ENCODE data around the gene LAMA2.

The LAMA2 gene

DNA sequence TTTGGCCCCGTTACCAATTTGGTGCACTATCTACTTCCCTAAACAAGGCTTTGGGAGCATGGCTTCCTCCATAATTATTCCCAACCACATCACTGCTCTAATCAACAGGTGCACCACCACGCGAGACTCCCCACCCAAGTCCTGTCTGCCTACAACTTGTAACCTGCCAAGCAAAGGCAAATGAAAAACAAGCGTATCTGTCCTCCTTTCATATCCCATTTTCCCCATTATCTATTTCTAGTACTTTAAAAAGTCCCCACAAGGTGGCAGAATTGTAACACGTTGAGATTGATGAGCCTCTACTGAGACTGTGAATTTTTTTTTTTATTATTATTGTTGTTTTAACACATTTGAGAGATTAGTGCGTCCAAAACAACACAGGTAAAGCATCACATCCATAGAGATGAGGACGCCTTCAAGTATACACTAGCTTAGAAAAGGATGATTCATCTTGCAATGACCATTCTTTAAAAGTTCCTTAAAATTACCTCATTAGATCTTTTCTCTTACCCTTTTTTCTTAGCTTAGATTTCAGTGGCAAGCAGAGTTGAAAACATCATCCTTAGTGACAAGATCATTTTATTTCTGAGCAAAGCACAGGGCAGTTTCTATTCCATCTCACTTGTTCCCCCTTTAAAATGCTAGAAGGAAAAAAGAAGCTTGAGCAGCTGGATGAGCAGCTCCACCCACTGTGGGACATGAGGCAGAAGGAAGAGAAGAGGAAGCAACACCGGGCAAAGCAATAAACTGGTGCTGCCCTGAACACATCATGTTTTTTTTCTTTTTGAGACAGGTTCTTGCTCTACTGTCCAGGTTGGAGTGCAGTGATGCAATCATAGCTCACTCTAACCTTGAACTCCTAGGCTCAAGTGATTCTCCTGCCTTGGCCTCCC is 616.3 kb downstream of the LAMA2 start:
- DNase-seq, result no peak

DNA sequence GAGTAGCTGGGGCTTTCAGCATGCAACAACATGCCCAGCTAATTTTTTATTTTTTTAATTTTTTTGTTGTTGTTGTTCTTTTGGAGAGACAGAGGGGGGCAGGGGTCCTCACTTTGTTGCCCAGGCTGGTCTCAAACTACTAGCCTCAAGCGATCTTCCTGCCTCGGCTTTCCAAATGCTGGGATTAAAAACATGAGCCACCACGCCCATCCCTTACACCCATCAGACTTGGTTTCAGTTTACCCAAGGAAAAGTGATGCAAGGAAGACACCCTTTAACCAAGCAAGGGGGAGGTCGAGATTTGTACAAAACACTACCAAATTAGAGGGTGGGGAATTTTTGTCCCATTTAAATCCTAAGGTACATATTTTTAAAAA is 616.9 kb downstream of the LAMA2 start:
- DNase-seq, result no peak

- DNase-seq, result no peak
Observed at GRCh38 chr6:129500958-129501739, 618.2 kb downstream of the LAMA2 start.

DNA sequence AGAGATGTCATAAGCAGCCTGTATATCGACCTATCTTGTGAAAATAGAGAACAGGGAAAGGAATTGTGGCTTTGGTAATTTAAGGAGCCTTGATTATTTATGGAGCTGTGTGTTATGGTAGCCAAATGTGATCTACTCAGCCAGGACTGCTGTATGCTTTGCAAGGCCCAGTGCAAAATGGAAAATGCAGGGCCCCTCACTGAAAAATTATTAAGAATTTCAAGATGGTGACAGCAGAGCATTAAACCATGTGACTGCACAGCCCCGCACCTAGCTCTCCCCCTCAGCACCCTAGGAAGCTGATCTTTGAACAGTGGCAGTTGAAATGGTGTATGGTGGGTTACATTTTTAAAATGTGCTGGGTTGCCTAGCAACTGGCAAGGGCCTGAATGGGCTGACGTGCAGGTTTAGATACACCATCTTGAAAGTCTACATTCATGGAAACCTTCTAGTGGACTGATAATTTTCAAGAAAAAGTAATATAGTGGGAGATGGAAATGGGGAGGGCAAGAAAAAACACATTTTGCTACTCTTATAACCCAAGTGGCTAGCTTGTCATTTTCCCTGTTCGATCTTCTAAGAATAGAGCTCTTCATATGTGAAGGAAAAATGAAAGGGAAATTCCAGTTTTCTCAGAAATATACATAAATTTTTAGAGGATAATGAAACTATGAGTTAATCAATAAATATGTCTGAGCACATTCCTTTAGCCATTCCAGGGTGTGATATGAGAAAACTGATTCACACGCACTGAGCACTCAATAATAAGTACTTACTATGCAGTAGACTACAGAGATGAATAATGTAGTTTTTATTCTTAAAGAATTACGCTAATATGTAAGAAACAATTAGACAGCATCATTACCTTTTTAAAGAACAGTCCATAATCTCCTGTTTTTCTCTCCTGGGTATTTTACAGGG is 619.1 kb downstream of the LAMA2 start:
- no peak for DNase-seq

DNA sequence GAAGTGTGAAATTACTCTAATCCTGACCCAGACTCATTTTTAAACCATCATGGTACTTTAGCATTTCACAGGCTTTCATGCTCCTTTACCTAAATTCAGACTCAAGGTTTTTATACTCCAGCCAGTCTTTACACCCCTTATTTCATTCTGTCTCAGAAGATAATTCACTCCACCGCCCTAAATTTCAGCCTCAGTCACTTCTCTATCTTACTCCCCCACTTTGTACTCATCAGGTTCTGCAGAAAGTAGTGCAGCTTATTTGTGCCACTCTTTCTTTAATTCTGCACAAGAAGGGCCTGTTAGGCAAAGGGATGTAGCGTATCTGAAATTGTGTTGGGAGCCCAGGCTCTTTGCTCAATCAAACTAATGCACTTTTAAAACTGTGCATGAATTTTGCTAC is 621.5 kb downstream of the LAMA2 start:
- no peak for DNase-seq

DNA sequence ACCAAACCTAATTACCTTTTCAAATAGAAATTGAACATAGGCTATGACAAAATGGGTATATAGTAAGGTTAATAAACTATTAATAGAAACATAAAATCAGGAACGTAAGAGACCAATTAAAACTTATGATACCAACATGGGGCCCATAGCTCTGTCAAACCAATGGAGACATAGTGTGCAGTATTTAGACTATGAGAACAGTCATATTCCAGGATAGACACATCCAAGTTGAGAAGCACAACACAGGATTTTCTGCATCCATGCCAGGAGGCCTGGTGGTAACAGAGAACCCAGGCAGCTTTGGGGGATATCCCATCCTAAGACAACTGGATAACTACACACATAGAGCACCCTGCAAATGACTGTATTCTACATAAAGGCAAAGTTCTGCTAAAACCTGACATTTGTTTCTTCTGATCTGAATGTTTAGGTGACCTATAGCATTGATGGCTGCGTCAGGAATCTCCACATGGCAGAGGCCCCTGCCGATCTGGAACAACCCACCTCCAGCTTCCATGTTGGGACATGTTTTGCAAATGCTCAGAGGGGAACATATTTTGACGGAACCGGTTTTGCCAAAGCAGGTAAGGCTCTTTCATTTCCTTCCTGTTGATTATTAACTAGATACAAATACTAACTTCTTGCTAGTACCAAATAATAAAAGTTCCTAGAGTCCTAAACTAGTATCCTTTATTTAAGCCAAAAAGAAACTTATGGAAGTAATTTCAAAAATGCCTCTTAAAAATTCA is 624.3 kb downstream of the LAMA2 start:
- DNase-seq, result no peak

DNA sequence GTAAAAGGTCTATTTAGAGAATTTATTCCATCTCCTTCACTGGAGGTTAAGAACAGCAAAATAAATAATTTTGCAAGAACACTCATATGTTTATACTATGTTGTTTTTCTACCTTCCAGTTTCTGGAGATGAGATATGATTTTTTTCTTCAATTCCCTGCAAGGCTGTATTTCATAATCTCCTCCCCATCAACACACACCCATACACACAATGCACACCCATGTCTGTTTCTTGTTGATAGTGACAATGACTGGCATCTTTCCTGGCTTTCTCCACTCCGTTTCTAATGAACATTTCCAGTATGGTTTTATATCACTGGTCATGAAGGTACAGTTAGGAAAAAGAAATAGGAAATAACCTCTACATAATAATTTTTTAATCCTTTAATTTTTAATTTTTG is 624.9 kb downstream of the LAMA2 start:
- no peak for DNase-seq

GRCh38 chr6:129508477-129509145 is 625.7 kb downstream of the LAMA2 start:
- no peak for DNase-seq

DNA sequence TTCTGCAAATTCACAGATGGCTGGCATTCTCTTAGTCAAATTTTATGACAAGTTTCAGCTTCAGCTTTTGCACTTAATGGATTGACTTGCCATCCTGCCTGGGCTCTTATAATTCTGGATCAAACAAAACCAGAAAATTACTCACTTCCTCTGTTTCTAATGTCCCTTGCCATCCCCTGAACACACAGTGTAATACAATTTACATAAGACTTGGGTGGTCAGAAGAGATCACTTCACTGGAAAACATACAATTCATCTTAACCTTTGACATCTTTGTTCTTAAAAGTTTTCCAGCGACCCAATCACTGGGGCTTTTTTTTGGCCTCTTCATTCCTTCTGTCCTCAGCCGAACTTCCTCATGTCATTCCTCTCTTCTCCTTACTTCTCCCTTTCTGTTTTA is 628.0 kb downstream of the LAMA2 start:
- no peak for DNase-seq

- DNase-seq, result no peak
Observed at GRCh38 chr6:129513471-129513870, 630.5 kb downstream of the LAMA2 start.

GRCh38 chr6:129515004-129515403 is 632.1 kb downstream of the LAMA2 start:
- no peak for DNase-seq

GRCh38 chr6:129516005-129516404 is 633.1 kb downstream of the LAMA2 start:
- DNase-seq, result no peak

- DNase-seq, result no peak
Observed at GRCh38 chr6:129516787-129517186, 633.8 kb downstream of the LAMA2 start.

DNA sequence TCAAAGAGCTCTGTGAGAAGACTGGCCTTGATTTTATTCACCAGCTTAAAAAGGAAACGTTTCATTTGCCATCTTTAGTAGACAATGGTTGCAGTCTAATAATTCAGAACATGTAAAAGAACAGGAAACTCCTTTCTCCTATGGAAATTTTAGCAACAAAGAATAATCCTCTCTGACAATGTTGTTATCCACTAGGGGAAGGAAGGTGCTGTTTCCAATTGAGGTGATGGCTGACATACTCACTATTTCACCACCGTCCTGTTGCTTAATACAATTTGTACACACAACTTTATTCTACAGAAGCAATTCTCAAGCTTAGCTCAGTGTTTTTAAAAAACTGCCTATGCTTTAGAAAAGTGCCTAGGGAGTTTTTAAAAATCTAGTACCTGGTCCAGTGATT is 634.4 kb downstream of the LAMA2 start:
- no peak for DNase-seq

- no peak for DNase-seq
Observed at GRCh38 chr6:129519750-129520149, 636.8 kb downstream of the LAMA2 start.

GRCh38 chr6:129521946-129522345 is 639.0 kb downstream of the LAMA2 start:
- DNase-seq, result no peak

- no peak for DNase-seq
Observed at GRCh38 chr6:129523816-129524215, 640.9 kb downstream of the LAMA2 start.

DNA sequence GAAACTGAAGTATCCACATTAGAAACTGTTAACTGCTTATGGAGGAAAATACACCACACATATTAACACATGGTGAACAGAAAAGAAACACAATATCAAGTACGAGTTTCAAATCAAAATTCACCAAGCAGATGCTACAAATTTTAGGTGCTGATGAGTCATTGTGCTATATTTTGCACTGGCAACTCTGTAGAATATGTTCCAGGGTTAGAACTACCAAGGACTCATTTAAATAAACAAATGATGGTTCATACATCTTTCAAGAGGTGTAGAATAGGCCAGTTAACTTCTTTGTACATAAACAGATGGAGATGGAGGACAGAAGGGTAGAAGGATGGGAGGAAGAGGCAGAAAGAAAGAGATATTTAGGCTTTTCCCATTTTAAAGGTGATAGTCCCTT is 642.1 kb downstream of the LAMA2 start:
- no peak for DNase-seq

DNA sequence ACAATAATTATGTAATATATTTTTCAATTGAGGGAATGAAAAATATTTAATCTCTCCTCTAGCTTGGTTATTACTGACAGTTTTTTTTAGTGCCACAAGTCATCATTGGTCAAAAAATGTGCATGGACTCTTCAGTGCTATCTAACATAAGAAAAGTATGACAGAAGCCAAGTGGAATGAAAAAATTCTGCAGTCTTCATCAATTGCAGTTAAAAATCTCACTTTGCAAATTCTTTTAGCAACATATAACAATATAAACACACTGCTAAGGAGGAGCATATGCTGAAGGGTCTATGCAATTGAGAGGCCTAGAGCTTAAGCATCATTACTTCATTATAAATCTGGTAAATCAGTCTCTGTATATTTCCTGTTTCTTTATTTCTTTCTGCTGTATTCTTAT is 652.0 kb downstream of the LAMA2 start:
- DNase-seq, result no peak

DNA sequence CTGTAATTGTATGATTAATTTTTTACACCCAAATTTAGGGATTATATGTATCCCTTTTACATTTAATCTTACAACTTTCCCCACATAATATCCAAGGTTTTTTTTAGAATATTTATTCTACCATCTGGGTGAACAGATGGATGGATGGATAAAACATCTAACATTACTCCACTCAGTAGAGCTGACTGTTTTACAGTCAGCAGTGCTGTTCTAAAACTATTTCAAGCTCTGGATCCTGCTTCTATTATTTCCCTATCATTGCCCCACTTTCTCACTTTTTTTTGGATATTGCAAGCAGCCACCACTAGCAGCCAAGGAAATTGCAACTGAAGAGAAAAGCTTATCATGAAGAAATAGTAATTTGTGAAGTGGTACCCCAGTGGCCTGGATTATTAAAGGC is 653.3 kb downstream of the LAMA2 start:
- DNase-seq, result no peak

DNA sequence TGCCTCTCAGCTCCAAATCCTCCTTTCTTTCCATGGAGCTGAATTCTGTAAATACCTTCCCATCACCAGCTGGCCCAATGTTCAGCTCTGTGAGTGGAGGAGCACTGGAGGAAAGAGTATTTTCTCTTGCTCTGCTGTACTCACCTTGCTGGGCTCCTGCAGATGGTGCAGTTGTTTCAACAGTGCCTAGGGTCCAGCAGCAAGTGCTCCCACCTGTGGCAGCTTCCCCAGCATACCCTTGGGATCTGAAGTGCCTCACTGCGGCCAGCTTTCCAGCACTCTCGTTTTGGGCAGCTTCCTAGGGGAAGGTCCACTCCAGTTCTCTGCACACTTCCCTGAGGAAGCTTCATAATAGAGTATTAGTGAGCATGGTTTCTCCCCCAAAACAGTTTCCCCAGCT is 656.1 kb downstream of the LAMA2 start:
- DNase-seq, result no peak

- no peak for DNase-seq
Observed at GRCh38 chr6:129542705-129543104, 659.8 kb downstream of the LAMA2 start.
